Uterus (tissue), 4 donors: ENCODE results near the gene ARL6IP4. TPM values are rescaled to one million over a fixed set of nuclear protein-coding genes. Genes with fewer than 3 reads are reported as not detected.

ENCODE experiments used
- DNase-seq, 2 donors: peaks; one replicate each; pipeline ENCODE4 v3.0.0-alpha.2; 2019 to 2020
- H3K27ac ChIP-seq, 2 donors: fragments of 200-600 bp; sonication (generic); 1 replicate in 1 of 2; 2 replicates in 1 of 2; pipeline ENCODE4 v1.5.1; 2016 to 2018
- H3K27me3 ChIP-seq, 2 donors: fragments of 200-600 bp; sonication (generic); one replicate each; pipeline ENCODE4 v1.5.1; 2018 to 2019; ENCODE audit warnings: control low read depth in 1 of 2
- H3K36me3 ChIP-seq, 2 donors: fragments of 200-600 bp; sonication (generic); one replicate each; pipeline ENCODE4 v1.5.1; 2019; ENCODE audit warnings: control low read depth in 1 of 2
- H3K4me1 ChIP-seq, 2 donors: fragments of 200-600 bp; sonication (generic); one replicate each; pipeline ENCODE4 v1.5.1; 2018 to 2019; ENCODE audit warnings: control low read depth in 1 of 2
- H3K4me3 ChIP-seq, 2 donors: fragments of 200-600 bp; sonication (generic); 1 replicate in 1 of 2; 2 replicates in 1 of 2; pipeline ENCODE4 v1.5.1; 2018 to 2019; ENCODE audit warnings: mild to moderate bottlenecking in 1 of 2
- H3K9me3 ChIP-seq, 2 donors: fragments of 200-600 bp; sonication (generic); one replicate each; pipeline ENCODE4 v1.5.1; 2019; ENCODE audit warnings: control low read depth in 1 of 2
- CTCF ChIP-seq, 4 experiments: fragments of 200-600 bp in 2 of 4; fragments of 450-650 bp in 2 of 4; sonication (generic) in 2 of 4; IDR thresholded peaks; one replicate each; pipeline ENCODE4 v1.5.1; 2016 to 2019; ENCODE audit warnings: antibody characterized with exemption in 4 of 4, mild to moderate bottlenecking in 2 of 4, moderate library complexity in 1 of 4
- POLR2A ChIP-seq, 2 donors: fragments of 450-650 bp; IDR thresholded peaks; one replicate each; pipeline ENCODE4 v1.6.1; 2016; ENCODE audit warnings: antibody characterized with exemption in 2 of 2, mild to moderate bottlenecking in 1 of 2, moderate library complexity in 1 of 2
- intact Hi-C: fragments of 100-400 bp; cut with DNase I; formaldehyde crosslinking; loops from one replicate; pipeline ENCODE4 v1.15.1; 2023; ENCODE audit warnings: low total_unique reads
- total RNA-seq, 4 donors: library from RNA; depleted of rRNA in 3 of 4; stranded (reverse); fragments of >200 nt in 3 of 4; gene quantifications; one replicate each; pipeline versions ENCODE4 v1.1.0 to v1.2.4, GENCODE V29; 2014 to 2023
- donor health status: DM: yes; HTN: yes; CAD: no.

ARL6IP4 gene
- total RNA-seq, 4 donors from 2014 or later = 85.9 to 314 (median 207) TPM

- H3K9me3 ChIP-seq = no peaks in the 10 kb centered on the region
- no peaks in the 10 kb centered on the region for H3K4me1 ChIP-seq
- intact Hi-C loops = no loop called here
- H3K36me3 ChIP-seq = no peaks in the 10 kb centered on the region
- no peak for DNase-seq
- no peak overlapping the region for H3K27ac ChIP-seq
- H3K27me3 ChIP-seq = no peaks in the 10 kb centered on the region
- H3K4me3 ChIP-seq = no peak overlapping the region
- TF ChIP-seq CTCF (IDR thresholded peaks at IDR 0.05) (no peak), POLR2A (IDR thresholded peaks at IDR 0.05) (no peak)
Observed at GRCh38 chr12:122996621-122997342, 16.3 kb downstream of the ARL6IP4 start.

GRCh38 chr12:122997343-122998250 is 17.1 kb downstream of the ARL6IP4 start:
- H3K27ac ChIP-seq = no peak overlapping the region
- no peaks in the 10 kb centered on the region for H3K9me3 ChIP-seq
- no peaks in the 10 kb centered on the region for H3K4me1 ChIP-seq
- no peak for DNase-seq
- intact Hi-C loops = no loop called here
- H3K36me3 ChIP-seq = no peaks in the 10 kb centered on the region
- TF ChIP-seq POLR2A (IDR thresholded peaks at IDR 0.05) = no peak
- TF ChIP-seq CTCF (IDR thresholded peaks at IDR 0.05) = no peak
- no peak overlapping the region for H3K4me3 ChIP-seq
- no peaks in the 10 kb centered on the region for H3K27me3 ChIP-seq

- Histone ChIP-seq H3K27ac (no peak overlapping the region), H3K27me3 (no peaks in the 10 kb centered on the region), H3K4me1 (no peaks in the 10 kb centered on the region), H3K4me3 (no peak overlapping the region), H3K36me3 (no peaks in the 10 kb centered on the region), H3K9me3 (no peaks in the 10 kb centered on the region)
- no peak for DNase-seq
- no peak for TF ChIP-seq CTCF (IDR thresholded peaks at IDR 0.05)
- no peak for TF ChIP-seq POLR2A (IDR thresholded peaks at IDR 0.05)
- intact Hi-C loops = no loop called here
Observed at GRCh38 chr12:122998316-122998715, 17.8 kb downstream of the ARL6IP4 start.

- intact Hi-C loops = no loop called here
- H3K9me3 ChIP-seq = no peaks in the 10 kb centered on the region
- H3K4me1 ChIP-seq = no peaks in the 10 kb centered on the region
- H3K27me3 ChIP-seq = no peaks in the 10 kb centered on the region
- no peak for DNase-seq
- no peak overlapping the region for H3K27ac ChIP-seq
- H3K4me3 ChIP-seq = no peak overlapping the region
- no peak for TF ChIP-seq POLR2A (IDR thresholded peaks at IDR 0.05)
- TF ChIP-seq CTCF (IDR thresholded peaks at IDR 0.05) = no peak
- H3K36me3 ChIP-seq = no peaks in the 10 kb centered on the region
Observed at GRCh38 chr12:122999196-122999946, 18.9 kb downstream of the ARL6IP4 start.
